ENCODE results near the gene PSMC5.
A peak's percentile ranks its signal among the peaks of the same experiment; 100 is the strongest.
"Not testable (repeated sequence)": the region's sequence is repeated elsewhere in the genome, so short reads cannot be mapped to it uniquely, and the experiment has no call there.

Gene PSMC5

GRCh38 chr17:63841350-63842172 lies 14.3 kb downstream of the PSMC5 start:
- DNase-seq = peak; percentile 48

GRCh38 chr17:63842173-63842539 lies 14.9 kb downstream of the PSMC5 start:
- DNase-seq = peak; percentile 66

GRCh38 chr17:63842540-63843386 lies 15.5 kb downstream of the PSMC5 start, which contains the start of gene SMARCD2:
Gene SMARCD2 (minus strand): TSS chr17:63842685. CDS start chr17:63842674, 11 bp downstream.
- DNase-seq = peak; percentile 99

GRCh38 chr17:63843387-63843888 lies 16.2 kb downstream of the PSMC5 start:
- DNase-seq = peak; percentile 54

GRCh38 chr17:63843910-63844677 lies 16.9 kb downstream of the PSMC5 start:
- no peak for DNase-seq

GRCh38 chr17:63845509-63845908 lies 18.3 kb downstream of the PSMC5 start:
- no peak for DNase-seq

GRCh38 chr17:63847525-63848249 lies 20.5 kb downstream of the PSMC5 start:
- no peak for DNase-seq

- DNase-seq = peak; percentile 92
Measured at GRCh38 chr17:63848834-63849689, 21.8 kb downstream of the PSMC5 start.

GRCh38 chr17:63850401-63850800 lies 23.2 kb downstream of the PSMC5 start:
- DNase-seq = no peak

- no peak for DNase-seq
Measured at GRCh38 chr17:63853260-63853659, 26.0 kb downstream of the PSMC5 start.

- no peak for DNase-seq
Measured at GRCh38 chr17:63854709-63855108, 27.5 kb downstream of the PSMC5 start.

- no peak for DNase-seq
Measured at GRCh38 chr17:63855185-63855584, 28.0 kb downstream of the PSMC5 start.

GRCh38 chr17:63856425-63856824 lies 29.2 kb downstream of the PSMC5 start:
- not testable (repeated sequence) for DNase-seq

- no peak for DNase-seq
Measured at GRCh38 chr17:63859257-63859656, 32.0 kb downstream of the PSMC5 start.

GRCh38 chr17:63866625-63867024 lies 39.4 kb downstream of the PSMC5 start:
- not testable (repeated sequence) for DNase-seq

- not testable (repeated sequence) for DNase-seq
Measured at GRCh38 chr17:63869491-63870291, 42.5 kb downstream of the PSMC5 start.

- not testable (repeated sequence) for DNase-seq
Measured at GRCh38 chr17:63870292-63870665, 43.0 kb downstream of the PSMC5 start.

GRCh38 chr17:63871646-63872365 lies 44.6 kb downstream of the PSMC5 start:
- DNase-seq = not testable (repeated sequence)

- not testable (repeated sequence) for DNase-seq
Measured at GRCh38 chr17:63873577-63873976, 46.3 kb downstream of the PSMC5 start, which contains the start of gene CSH2. Gene CSH2 (minus strand): TSS chr17:63873677. CDS start chr17:63873614, 63 bp downstream.
